Kidney (tissue), 14 donors: ENCODE results near the gene CCDC170. TPM values are rescaled to one million over a fixed set of nuclear protein-coding genes. Genes with fewer than 3 reads are reported as not detected.

ENCODE experiments used
- DNase-seq, 5 donors: peaks; one replicate each; pipeline ENCODE4 v3.0.0-alpha.2; 2013 to 2020
- FAIRE-seq: peaks from 2 replicates; lab custom pipeline; 2012; peaks lifted over from hg19 to GRCh38; lab: Jason Lieb, UNC
- H3K27ac ChIP-seq, 2 donors: one replicate each; pipeline ENCODE4 v1.7.0; 2013; ENCODE audit warnings: low read depth in 2 of 2, low read length in 2 of 2, inconsistent platforms in 1 of 2
- H3K27me3 ChIP-seq: one replicate; pipeline ENCODE4 v1.7.1; 2013; ENCODE audit warnings: low read length, inconsistent platforms; ENCODE audit not compliant: control insufficient read depth, insufficient read depth
- H3K36me3 ChIP-seq, 3 donors: one replicate each; pipeline versions ENCODE4 v1.7.0 to v1.7.1; 2013; ENCODE audit warnings: low read length in 3 of 3, control low read depth in 1 of 3, inconsistent platforms in 1 of 3; ENCODE audit not compliant: insufficient read depth in 3 of 3, control insufficient read depth in 2 of 3
- H3K4me1 ChIP-seq, 3 donors: one replicate each; pipeline versions ENCODE4 v1.7.0 to v1.7.1; 2013; ENCODE audit warnings: low read length in 3 of 3, inconsistent platforms in 1 of 3, low read depth in 1 of 3; ENCODE audit not compliant: control insufficient read depth in 2 of 3, insufficient read depth in 2 of 3
- H3K4me3 ChIP-seq, 3 donors: one replicate each; pipeline versions ENCODE4 v1.7.0 to v1.8.1; 2013; ENCODE audit warnings: low read length in 3 of 3, control low read depth in 1 of 3, inconsistent platforms in 1 of 3
- H3K9ac ChIP-seq, 3 donors: one replicate each; pipeline versions ENCODE4 v1.7.0 to v1.7.1; 2013; ENCODE audit warnings: low read length in 3 of 3, control low read depth in 1 of 3, inconsistent platforms in 1 of 3
- H3K9me3 ChIP-seq, 3 donors: one replicate each; pipeline versions ENCODE4 v1.7.0 to v1.7.1; 2013; ENCODE audit warnings: low read length in 3 of 3, control low read depth in 1 of 3, inconsistent platforms in 1 of 3; ENCODE audit not compliant: control insufficient read depth in 2 of 3, insufficient read depth in 1 of 3
- CTCF ChIP-seq: IDR thresholded peaks from 3 replicates; pipeline ENCODE4 v1.5.1; 2012; ENCODE audit warnings: mild to moderate bottlenecking, moderate library complexity, borderline replicate concordance; ENCODE audit not compliant: insufficient read depth; ENCODE audit errors: extremely low read depth
- intact Hi-C: fragments of 100-400 bp; cut with DNase I; formaldehyde crosslinking; loops from one replicate; pipeline ENCODE4 v1.11.1; 2022
- polyA plus RNA-seq: library from polyadenylated mRNA; stranded (reverse); fragments of 350-450 nt; fragmentation: Illumina TruSeq; extraction: RNeasy Lipid Tissue Mini Kit (QIAGEN cat#74804); gene quantifications from one replicate; pipeline ENCODE4 v1.2.3, GENCODE V29; 2014; ENCODE audit warnings: low read depth, low replicate concordance; ENCODE audit not compliant: insufficient read depth
- total RNA-seq: library from RNA; stranded (reverse); fragmentation: NEBNext Ultra II Directional; extraction: Animal tissue kit (Norgen Biotek cat#: 25700); gene quantifications from one replicate; pipeline ENCODE4 v1.2.1, GENCODE V29; 2021
- donor health status: control.
- donor health status: control.
- donor health status: control.
- donor health status: control.
- donor health status: control.
- donor health status: DM: yes; HTN: yes; CAD: no.
- donor health status: Normal renal cell carcinoma (clear cell type).

Gene CCDC170
- total and polyA plus RNA-seq, 2 donors from 2014 or later, result 0.34 to 2.1 TPM

DNA sequence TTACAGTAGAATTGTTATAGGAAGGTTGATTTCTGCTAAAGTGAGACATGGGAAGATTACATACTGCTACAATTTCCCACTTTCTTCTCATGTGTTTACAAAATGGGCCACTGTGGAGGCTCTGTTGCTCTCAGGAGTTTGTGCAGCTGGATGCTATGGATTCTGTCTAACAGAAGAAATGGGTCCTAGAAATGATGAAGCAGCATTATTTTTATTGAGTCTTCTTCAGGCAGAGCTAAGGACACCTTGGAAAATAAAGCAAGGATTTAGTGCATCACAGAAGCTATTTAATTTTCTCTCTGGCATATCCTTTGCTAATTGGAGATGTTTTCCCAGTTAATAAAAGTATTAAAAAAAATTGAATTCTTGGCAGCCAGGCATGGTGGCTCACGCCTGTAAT, 29.2 kb downstream of the CCDC170 start:
- Histone ChIP-seq H3K9ac (no peak overlapping the region), H3K27ac (no peak overlapping the region), H3K4me1 (no peaks in the 10 kb centered on the region), H3K36me3 (no peaks in the 10 kb centered on the region), H3K4me3 (no peak overlapping the region), H3K27me3 (no peaks in the 10 kb centered on the region), H3K9me3 (peaks cover 0 to 24% (median 2%) of the 10 kb centered on the region in 3 donors)
- FAIRE-seq (no peak), DNase-seq (no peak)
- no peak for TF ChIP-seq CTCF
- intact Hi-C loops, result no loop called here

- intact Hi-C loops, result no loop called here
- Histone ChIP-seq H3K4me3 (no peak overlapping the region), H3K36me3 (no peaks in the 10 kb centered on the region), H3K4me1 (no peaks in the 10 kb centered on the region), H3K9me3 (peaks cover 0 to 21% (median 0%) of the 10 kb centered on the region in 3 donors), H3K27ac (no peak overlapping the region), H3K27me3 (no peaks in the 10 kb centered on the region), H3K9ac (no peak overlapping the region)
- no peak for TF ChIP-seq CTCF
- DNase-seq (no peak), FAIRE-seq (no peak)
Observed at GRCh38 chr6:151524059-151524458, 30.2 kb downstream of the CCDC170 start.

GRCh38 chr6:151534576-151534975, 40.8 kb downstream of the CCDC170 start:
- DNase-seq, result no peak
- Histone ChIP-seq H3K9ac (no peak overlapping the region), H3K27ac (no peak overlapping the region), H3K4me3 (no peak overlapping the region), H3K4me1 (no peaks in the 10 kb centered on the region), H3K9me3 (peaks cover 0 to 5% (median 0%) of the 10 kb centered on the region in 3 donors), H3K27me3 (no peaks in the 10 kb centered on the region), H3K36me3 (no peaks in the 10 kb centered on the region)
- intact Hi-C loops, result no loop called here
- no peak for FAIRE-seq
- no peak for TF ChIP-seq CTCF
